ENCODE data around the gene APMAP.

- TF ChIP-seq EP300 (IDR thresholded peaks at IDR 0.05) = no peak
- TF ChIP-seq POLR2AphosphoS5 (IDR thresholded peaks at IDR 0.05) = no peak
- TF ChIP-seq POLR2A (IDR thresholded peaks at IDR 0.05) = no peak
Measured at GRCh38 chr20:25007491-25008305, 15.1 kb upstream of the APMAP start.
